HG02970 (cell line): Measurements from ENCODE around the gene TNRC6C.
"Not testable (repeated sequence)": the region's sequence is repeated elsewhere in the genome, so short reads cannot be mapped to it uniquely, and the experiment has no call there.

Experiments
- ATAC-seq: cut with Tn5 transposase; IDR thresholded peaks from one replicate; pipeline ENCODE4 v1.9.1; 2021; ENCODE audit warnings: mild to moderate bottlenecking, moderate library complexity, moderate number of reproducible peaks; ENCODE audit not compliant: unreplicated experiment, low FRiP score

TNRC6C gene

DNA sequence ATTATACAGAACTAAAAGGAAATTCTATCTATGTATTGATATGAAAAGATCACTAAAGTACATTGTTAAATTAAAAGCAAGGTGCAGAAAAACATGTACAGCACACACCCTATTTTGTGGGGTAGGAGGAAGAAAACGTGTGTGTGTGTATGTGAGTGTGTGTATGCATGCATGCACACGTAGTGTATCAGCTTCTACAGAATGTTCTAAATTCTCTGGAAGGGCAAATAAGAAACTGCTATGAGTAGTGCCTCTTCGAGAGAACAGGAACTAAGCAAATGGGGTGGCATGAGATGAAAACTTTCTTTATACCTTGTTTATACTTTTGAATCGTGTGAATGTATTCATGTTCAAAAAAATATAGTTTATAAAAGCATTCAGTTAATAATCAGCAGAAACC lies 111.2 kb downstream of the TNRC6C start:
- ATAC-seq: no peak

DNA sequence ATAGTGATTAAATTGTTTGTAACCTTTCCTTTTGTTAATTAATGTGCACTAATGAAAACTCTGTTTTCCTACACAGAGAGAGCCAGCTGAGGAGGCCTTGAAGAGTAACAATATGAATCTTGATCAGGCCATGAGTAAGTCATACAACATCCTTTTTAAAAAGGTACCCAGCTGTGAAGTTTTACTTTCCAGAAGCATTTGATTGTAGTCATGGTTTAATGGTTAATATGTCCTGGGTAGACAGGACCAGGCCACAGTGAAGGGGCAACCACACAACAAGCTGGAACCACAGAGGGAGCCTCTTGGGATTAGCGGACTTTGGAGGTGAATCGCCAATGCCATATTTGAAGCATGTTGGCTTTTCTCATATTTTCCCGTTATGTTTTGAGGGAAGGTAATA lies 114.5 kb downstream of the TNRC6C start:
- no peak for ATAC-seq

DNA sequence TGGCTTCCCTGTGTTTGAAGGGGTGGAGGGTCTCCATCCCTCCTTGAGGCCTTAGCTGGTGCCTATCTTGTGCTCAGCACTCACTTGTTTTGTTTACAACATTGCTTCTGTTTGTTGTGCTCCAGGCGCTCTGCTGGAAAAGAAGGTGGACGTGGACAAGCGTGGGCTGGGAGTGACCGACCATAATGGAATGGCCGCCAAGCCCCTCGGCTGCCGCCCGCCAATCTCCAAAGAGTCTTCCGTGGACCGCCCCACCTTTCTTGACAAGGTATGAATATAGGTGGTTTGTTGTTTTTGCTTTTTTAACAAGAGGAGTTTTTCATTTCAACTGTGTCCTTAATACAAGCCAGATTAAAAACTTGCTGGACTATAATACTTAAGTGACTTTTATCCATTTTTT lies 116.5 kb downstream of the TNRC6C start:
- no peak for ATAC-seq

DNA sequence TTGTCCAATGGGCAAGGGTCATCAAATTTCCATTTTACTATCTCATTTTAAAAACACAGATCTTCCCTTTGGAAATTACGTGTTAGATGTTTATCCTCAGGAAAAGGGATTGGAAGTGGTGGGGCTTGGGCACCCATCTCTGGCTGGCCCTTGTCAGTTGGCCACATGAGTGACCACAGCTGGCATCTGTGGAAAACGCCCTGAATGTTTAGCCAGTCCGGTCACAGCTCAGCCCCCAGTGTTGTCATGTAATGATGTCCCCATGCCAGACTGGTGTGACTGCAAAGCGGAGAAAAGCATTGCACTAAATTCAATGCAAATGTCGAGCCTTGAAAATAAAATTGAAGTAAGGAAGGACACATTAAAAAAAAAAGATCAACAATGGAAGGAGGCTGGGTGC lies 117.0 kb downstream of the TNRC6C start:
- no peak for ATAC-seq

DNA sequence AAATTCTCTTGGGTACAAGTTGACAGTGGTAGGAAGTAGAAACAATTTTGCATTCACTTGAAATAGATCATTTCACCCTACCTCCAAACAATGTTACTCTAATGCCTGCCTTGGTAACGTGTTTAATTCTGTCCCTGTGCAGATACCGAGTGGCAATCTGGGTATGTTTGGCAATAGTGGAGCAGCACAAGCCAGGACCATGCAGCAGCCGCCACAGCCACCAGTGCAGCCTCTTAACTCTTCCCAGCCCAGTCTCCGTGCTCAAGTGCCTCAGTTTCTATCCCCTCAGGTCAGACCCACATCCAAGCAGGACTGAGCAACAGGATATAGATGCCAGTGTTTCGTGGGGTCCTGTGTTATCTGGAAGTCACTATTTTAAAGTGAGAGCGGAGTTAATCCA lies 120.8 kb downstream of the TNRC6C start:
- ATAC-seq: no peak

DNA sequence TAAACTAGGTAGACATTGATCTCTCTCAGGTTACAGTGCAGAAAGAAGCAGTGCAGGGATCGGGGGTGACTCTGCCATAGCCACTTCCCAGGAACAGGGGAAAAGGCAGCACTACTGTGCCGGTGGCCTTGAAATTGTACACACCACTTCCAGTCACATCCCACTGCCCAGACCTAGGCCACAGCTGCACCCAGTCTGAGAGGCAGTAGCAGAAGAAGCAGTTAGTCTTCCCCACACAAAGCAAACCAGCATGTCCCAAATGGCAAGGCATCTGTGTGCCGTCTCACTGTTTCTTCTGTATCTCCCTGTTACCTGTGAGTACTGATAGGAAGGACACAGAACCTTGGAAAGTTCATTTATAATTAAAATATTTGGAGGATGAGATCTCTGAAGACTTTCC lies 123.0 kb downstream of the TNRC6C start:
- ATAC-seq: no peak

DNA sequence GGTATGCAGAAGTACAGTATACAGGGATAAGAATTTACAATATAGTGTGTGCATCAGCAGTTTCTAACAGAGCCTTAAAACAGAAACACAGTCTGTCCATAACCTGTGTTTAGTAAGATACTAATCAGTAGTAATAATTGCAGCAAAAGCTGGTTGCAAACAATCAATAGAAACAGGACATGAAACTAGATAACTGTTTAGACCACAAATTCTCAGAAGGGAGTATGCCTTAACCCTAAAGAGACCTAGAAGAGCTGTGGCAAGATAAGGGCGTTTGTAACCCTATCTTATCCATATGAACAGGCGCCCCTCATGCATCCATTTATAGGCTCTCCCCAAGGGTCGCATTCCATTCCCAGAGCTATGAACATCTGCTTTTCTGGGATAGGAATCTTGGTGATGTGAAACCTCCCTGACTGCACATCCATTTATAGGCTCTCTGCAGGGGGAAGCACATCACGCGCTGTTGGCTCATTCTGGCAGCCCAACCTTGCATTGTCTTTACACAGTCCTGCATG lies 123.9 kb downstream of the TNRC6C start:
- ATAC-seq: not testable (repeated sequence)

DNA sequence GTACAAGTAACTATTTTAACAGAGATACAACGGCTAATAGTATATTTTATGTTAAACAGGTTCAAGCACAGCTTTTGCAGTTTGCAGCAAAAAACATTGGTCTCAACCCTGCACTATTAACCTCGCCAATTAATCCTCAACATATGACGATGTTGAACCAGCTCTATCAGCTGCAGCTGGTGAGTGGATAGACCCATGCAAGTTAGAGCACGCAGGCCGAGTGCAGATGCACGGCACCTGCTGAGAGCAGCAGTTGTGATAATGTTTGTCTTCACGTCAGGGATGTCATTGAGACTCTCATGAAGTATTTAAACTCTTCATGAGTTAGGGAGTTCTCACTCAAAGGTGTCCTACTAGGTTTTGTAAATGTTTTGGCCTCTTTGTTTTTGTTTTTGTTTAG lies 124.5 kb downstream of the TNRC6C start:
- ATAC-seq: no peak

DNA sequence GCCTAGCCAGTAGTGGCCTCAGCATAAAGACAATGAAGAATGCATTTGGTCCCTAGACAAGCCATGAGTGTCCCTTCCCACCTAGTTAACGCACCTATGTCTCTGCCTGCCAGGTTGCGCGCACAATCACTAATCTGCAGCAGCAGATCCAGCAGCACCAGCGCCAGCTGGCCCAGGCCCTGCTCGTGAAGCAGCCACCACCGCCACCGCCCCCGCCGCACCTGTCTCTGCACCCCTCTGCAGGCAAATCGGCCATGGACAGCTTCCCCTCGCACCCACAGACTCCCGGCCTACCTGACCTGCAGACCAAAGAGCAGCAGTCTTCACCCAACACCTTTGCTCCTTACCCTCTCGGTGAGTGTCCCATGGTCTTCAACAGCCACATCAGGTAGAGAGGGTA lies 128.2 kb downstream of the TNRC6C start:
- no peak for ATAC-seq

DNA sequence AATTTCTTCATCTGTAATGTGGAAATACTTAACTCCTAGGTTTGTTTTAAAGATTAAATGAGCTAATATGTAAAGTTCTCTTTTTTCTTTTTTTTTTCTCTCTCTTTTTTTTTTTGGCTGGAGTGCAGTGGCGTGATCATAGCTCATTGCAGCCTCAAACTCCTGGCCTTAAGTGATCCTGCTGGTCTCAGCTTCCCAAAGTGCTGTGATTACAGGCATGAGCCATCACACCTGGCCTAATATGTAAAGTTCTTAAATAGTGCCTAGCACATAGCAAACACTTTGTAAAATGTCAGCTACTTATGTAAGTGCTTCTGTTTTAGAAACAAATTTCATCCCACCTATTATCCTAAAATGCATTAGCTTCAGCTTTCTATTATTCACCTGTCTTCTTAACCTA lies 130.0 kb downstream of the TNRC6C start:
- ATAC-seq: no peak

DNA sequence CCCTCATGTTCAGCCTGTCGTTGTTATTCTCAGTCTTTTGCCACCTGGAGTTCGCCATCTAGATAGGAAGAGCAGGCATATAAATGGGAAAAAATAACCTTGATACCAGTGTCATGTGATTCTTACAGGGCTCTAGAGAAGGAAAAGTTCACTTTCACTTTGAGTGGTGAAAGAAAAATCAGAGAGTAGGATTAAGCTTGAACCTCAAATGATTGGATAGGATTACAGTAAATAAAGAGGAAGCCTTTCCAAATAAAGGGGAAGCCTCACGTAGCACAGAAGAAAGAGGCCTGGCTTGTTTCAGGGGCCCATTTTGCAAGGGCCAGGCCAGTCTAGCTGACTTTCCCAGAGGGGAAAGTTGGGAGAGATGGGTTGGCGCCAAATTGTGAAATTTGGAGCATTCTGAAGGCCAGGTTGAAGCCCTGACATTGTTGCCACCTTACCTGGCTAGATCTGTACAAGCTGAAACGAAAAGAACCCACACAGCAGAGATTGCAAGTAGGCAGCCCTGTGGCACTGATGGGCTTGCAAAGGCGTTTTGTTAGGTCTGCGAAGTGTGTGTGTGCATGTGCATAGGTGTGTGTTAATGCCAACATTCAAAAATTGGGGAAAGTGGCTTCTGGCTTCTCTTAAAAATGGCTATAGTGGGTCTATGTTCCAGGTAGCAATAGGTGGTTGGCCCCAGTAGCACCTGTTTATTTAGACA lies 131.2 kb downstream of the TNRC6C start:
- no peak for ATAC-seq

DNA sequence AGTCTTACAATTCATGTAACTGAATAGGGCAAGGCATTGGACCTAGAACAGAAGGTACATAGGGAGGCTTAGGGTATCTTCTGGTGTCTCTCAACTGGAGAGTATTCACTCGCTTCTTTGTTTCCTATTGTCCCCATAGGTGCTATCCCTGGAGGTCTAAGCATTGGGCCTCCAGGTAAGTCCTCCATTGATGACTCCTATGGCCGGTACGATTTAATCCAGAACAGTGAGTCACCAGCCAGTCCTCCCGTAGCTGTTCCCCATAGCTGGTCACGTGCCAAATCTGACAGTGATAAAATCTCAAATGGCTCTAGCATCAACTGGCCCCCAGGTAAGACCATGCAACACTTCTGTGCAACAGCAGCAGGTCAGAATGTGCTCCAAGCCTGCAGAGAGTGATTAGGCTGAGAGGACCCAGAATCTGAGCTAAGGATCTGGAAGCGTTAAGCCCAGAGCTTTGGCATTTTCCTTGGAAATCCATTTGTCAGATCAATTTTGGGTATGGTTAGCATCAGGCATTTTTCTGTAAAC lies 134.4 kb downstream of the TNRC6C start:
- no peak for ATAC-seq

DNA sequence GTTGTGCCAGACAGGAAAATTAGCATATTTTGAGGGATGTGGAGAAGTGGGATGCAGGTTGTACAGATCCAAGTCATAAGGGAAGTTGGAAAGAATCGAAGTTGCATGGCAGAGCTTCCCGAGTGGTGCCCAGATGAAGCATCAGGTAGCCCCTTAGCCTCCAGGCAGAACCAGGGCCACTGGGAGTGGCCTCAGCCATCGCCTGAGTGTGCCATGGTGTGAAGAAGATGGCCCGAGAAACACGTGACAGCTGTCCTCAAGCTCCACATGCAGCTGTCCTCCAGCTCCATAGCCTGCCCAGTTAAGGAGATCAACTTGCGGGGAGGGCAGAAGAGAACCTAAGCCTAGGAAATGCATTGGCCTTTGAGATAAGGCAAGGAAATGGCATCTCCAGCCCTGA lies 136.5 kb downstream of the TNRC6C start:
- ATAC-seq: no peak

DNA sequence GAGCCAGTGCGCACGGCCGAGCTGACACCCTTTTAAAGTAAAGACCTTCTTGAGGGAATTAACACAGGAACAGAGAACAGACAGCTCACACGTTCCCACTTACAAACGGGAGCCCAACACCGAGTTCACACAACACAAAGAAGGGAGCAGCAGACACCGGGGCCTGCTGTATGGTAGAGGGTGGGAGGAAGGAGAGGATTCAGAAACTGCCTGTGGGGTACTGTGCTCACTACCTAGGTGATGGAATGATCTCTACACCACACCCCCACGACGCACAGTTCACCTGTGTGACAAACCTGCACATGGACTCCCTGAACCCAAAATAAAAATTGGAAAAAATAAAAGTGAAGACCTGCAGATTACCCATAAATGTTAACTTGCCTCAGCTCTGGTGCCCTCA lies 137.6 kb downstream of the TNRC6C start:
- ATAC-seq: no peak

DNA sequence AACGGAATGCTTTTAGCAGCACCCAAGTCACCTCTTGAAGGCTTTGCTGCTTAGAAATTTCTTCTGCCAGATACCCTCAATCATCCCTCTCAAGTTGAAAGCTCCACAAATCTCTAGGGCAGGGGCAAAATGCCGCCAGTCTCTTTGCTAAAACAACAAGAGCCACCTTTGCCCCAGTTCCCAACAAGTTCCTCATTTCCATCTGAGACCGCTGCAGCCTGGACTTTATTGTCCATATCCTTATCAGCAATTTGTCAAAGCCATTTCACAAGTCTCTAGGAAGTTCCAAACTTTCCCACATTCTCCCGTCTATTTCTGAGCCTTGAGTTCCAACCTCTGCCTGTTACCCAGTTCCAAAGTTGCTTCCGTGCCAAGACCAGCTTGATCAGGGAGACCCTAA lies 142.6 kb downstream of the TNRC6C start:
- ATAC-seq: no peak

DNA sequence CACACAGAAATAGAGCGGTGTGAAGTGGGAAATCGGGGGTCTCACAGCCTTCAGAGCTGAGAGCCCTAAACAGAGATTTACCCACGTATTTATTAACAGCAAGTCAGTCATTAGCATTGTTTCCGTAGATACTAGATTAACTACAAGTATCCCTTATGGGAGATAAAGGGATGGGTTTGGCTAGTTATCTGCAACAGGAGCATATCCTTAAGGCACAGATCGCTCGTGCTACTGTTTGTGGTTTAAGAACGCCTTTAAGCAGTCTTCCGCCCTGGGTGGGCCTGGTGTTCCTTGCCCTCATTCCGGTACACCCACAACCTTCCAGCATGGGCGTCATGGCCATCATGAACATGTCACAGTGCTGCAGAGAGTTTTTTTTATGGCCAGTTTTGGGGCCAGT lies 143.0 kb downstream of the TNRC6C start:
- no peak for ATAC-seq

DNA sequence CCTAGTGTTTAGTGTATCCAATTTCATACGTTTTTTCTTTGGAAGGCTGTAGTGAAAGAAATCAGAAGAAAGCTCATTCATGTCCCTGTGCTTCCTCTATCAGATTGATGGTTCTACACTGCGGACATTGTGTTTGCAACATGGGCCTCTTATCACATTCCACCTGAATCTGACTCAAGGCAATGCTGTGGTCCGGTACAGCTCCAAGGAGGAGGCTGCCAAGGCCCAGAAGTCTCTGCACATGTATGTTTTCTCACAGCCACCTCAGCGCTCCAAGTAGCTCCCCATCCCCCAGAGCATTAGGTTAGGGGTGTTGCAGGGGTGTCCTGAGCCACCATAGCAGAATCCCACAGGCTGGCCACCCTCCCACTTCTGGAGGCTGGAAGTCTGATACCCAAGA lies 144.8 kb downstream of the TNRC6C start:
- ATAC-seq: no peak

DNA sequence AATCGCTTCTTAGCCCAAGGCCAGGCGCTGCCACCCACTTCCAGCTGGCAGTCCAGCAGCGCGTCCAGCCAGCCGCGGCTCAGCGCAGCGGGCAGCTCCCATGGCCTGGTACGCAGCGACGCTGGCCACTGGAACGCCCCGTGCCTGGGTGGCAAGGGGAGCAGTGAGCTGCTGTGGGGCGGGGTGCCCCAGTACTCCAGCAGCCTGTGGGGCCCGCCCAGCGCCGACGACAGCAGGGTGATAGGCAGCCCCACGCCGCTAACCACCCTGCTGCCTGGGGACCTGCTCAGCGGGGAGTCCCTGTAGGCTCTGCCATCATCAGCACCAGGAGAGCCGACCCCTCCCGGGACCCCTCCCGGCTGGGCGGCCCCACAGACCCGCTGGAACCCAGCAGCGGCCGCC lies 146.0 kb downstream of the TNRC6C start:
- no peak for ATAC-seq

DNA sequence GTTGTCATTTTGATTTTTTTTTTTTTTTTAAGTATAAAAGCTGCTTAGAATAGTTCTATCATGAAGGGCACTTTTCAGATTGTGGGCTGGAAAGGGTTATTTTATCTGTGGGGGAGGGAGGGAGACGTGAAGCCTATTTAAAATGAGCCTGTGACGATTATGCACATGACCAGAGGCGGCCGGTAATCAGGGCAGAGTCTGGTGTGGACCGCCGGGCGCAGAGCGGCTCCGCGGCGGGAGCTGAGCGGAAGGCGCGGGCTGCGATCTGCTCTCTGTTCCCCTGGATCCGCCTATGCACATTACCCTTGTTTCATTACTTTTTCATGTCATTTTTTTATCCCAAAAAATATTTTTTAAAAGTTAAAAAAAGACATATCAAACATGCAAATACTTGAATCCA lies 146.6 kb downstream of the TNRC6C start:
- ATAC-seq: no peak

DNA sequence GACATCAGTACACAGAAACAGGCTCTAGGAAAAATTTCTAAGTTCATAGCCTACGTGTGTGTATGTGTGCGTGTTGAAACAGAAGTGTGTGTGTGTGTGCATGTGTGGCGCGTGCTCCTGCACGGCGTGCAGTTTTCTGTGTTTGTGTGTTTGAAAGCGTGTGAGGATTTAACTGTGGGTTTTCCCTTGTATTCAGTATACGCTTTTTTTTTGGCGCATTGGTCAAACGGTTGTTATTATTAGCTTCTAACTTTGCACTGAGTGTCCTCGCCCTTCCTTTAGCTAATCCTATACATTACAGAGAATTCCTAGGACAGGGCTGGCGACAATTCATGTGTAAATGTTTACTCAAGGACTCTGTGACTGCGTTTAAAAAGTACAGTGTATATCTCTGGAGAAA lies 147.0 kb downstream of the TNRC6C start:
- no peak for ATAC-seq

DNA sequence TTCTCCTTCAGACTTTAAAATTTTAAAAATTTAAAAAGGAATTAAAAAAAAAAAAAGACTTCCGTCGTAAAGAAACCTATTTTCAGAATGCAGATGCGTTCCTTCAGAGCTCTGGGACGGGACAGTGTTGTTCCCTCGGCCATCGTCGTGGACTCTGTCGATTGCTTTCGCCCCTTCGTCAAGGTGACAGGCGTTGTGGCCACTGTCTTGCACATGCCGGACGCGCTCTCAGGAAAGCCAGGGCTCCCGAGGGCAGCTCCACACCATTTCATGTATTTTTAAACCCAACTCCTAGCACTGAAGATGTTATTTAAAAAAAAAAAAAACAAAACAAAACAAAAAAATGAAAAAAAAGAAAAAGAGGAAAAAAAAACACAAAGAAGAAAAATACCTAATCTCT lies 147.7 kb downstream of the TNRC6C start:
- ATAC-seq: no peak

DNA sequence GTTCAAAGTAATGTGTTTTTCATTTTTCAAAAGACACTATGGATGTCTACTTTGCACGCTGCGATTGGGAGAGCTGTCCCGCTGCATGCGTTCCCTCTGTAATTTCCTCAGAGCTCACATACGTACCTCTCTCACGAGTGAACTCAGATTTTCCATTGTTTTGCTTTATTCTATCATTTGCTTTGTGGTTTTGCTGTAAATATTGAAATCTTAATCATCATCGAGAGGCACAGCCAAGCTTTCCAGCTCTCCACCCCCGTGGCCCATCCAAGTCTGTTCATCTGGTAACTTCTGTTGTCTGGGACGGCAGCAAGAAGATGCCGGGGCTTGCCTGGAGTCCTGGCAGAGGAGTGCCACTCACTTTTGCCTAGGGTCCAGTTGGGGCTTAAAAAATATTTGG lies 149.0 kb downstream of the TNRC6C start:
- no peak for ATAC-seq
